Heart left ventricle (tissue), 13 donors: Measurements from ENCODE around the gene LIPM.

Experiments
- POLR2A ChIP-seq, 2 donors: fragments of 450-650 bp; IDR thresholded peaks; one replicate each; pipeline ENCODE4 v1.6.1; 2017; ENCODE audit warnings: antibody characterized with exemption in 2 of 2, mild to moderate bottlenecking in 2 of 2, moderate library complexity in 2 of 2
- TF ChIP-seq, protein P1 (sequence below), 12 donors: fragments of 200-600 bp; sonication (generic) in 4 of 12; IDR thresholded peaks; one replicate each; pipeline versions ENCODE4 v1.5.0 to v1.8.0; 2018 to 2022; ENCODE audit warnings: antibody characterized with exemption in 12 of 12, mild to moderate bottlenecking in 5 of 12
- donor health status: ischemic (EF 13 %, LVEDD 7.1; RV severe dilation, severe dysfunction).
- donor health status: DM: no; HTN: yes; CAD: no.
- donor health status: DM: no; HTN: no; CAD: no.
- donor health status: ischemic (EF 25% LVEDD 6.9; RV normal size, moderate dysfunction).
- donor health status: ischemic (EF 25% LVEDD 5.7; RV mildly dilated, moderate dysfunction).
- donor health status: ischemic (EF 35%, LVEDD 5.7; RV mildly dilated, moderate dysfunction).
- donor health status: nonischemic (EF 11% LVEDD 7.7; RV severe dilation, severe dysfunction).
- donor health status: DM: yes; HTN: yes; CAD: no.
- donor health status: PGD.
- donor health status: ischemic (EF 29% LVEDD 5.4; RV normal size, mild dysfunction).
- donor health status: nonischemic (EF 23%, LVEDD 6.1; RV moderate dilation, normal function).

DNA sequence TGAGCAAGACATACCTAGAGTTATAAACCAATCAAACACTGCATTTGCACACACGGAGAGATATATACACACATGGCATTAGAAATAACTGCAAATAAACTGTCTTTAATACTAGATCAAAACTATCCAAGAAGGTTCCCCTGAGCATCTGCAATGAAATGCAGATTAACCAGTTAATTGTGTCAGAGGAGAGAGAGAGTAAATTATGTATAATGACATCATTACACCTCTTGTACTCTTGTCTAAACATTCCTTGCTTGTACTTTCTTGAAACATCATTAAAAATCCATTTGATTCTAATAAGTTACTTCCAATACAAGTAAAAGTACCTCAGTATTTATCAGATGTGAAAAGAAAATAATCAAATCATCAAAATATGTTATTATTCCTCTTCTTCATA, 48.2 kb downstream of the LIPM start:
- TF ChIP-seq, protein P1, sequence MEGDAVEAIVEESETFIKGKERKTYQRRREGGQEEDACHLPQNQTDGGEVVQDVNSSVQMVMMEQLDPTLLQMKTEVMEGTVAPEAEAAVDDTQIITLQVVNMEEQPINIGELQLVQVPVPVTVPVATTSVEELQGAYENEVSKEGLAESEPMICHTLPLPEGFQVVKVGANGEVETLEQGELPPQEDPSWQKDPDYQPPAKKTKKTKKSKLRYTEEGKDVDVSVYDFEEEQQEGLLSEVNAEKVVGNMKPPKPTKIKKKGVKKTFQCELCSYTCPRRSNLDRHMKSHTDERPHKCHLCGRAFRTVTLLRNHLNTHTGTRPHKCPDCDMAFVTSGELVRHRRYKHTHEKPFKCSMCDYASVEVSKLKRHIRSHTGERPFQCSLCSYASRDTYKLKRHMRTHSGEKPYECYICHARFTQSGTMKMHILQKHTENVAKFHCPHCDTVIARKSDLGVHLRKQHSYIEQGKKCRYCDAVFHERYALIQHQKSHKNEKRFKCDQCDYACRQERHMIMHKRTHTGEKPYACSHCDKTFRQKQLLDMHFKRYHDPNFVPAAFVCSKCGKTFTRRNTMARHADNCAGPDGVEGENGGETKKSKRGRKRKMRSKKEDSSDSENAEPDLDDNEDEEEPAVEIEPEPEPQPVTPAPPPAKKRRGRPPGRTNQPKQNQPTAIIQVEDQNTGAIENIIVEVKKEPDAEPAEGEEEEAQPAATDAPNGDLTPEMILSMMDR (IDR thresholded peaks at IDR 0.05): no peak
- TF ChIP-seq POLR2A (IDR thresholded peaks at IDR 0.05): no peak
